ENCODE data around the gene CBFB.
"Not testable (repeated sequence)": the region's sequence is repeated elsewhere in the genome, so short reads cannot be mapped to it uniquely, and the experiment has no call there.

Gene CBFB

GRCh38 chr16:67028696-67029253 lies at the start of gene CBFB:
Gene CBFB (plus strand): TSS chr16:67029149. CDS start chr16:67029408, 259 bp downstream.
- peak; percentile 44 for DNase-seq

DNA sequence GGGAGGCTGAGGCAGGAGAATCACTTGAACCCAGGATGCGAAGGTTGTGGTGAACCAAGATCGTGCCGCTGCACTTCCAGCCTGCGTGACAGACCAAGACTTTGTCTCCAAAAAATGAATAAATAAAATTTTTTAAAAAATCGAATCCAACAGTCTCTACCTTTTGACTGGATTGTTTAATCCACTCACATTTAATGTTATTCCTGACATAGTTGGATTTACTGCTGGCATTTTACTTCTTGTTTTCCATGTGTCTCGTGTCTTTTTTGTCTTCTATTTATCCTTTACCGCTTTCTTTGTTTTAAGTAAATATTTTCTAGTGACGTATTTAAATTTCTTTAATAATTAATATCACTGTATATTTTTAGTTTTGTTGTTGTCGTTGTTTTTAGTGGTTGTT lies 45.9 kb upstream of the CBFB start:
- DNase-seq = no peak

DNA sequence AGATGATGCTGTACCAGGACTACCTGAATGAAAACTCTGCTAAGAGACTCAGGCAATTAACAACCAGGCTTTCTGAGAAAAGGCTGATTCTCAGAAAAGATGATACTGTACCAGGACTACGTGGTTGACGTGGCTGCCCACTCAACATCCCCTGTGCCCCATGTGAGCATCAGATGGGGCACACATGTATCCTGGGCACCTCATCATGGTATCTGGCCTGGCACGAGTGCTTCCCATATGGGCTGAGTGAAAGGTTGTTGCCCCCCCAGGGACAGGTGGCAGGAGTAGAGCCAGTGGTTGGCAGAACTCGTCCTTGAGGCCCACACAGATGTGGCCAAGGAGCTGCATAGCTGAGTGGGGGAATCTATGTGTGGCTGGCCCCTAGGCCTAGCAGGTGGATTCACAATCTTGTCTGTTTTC lies 44.0 kb upstream of the CBFB start:
- no peak for DNase-seq

DNA sequence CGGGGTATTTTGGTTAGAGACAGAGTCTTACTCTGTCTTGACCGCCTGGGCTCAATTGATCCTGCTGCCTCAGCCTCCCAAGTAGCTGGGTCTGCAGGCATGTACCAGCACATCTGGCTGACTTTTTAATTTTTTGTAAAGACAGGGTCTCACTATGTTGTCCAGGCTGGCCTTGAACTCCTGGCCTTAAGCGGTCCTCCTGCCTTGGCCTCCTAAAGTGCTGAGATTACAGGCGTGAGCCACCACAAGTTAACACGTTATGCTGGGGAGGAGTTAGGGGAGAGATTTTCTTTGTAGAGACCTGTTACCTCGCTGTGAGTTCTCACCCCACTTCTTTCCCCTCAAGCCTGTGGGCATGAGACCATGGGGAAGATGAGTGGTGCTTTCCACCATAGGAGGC lies 42.4 kb upstream of the CBFB start:
- no peak for DNase-seq

GRCh38 chr16:66988197-66988788 lies 40.7 kb upstream of the CBFB start, which contains the start of gene CES4A:
Gene CES4A (plus strand): TSS chr16:66988589. CDS start chr16:66988773, 184 bp downstream.
- no peak for DNase-seq

- DNase-seq = no peak
Observed at GRCh38 chr16:66991545-66992077, 37.3 kb upstream of the CBFB start.

DNA sequence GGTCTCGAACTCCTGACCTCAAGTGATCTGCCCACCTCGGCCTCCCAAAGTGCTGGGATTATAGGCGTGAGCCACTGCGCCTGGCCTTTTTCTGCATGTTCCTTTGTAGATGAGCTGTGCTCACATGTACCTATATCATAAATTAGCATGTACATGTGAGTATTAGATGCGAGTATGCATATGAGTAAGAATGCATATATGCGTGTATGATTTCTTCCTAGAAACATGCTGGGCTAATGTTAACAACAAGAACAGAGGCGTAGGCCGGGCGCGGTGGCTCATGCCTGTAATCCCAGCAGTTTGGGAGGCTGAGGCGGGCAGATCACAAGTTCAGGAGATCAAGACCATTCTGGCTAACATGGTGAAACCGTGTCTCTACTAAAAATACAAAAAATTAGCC lies 35.4 kb upstream of the CBFB start:
- not testable (repeated sequence) for DNase-seq

DNA sequence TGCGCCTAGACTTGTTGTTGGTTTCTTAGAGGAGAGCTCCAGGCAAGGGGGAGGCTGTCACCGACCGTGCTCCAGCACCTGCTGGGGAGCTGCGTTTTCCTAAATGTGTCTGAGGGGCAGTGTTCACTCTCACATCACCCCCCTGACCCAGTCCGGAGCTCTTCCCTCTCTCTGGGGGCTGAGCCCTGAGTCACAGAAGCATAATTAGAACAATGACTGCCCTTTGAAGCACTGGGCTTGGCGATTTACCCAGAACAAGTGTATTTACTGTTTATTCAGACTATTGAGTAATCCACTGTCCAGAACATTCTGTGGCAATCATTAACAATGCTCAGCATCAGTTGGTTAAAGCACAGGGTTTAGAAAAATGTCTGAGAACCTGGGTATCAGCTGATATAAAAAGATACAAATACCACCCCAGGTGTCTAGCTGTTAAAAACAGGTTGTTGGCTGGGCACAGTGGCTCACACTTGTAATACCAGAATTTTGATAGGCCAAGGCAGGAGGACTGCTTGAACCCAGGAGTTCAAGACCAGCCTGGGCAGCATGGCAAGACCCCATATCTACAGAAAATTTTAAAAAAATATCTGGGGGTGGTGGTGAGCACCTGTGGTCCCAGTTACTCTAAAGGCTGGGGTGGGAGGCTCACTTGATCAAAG lies 32.5 kb upstream of the CBFB start:
- DNase-seq = no peak

GRCh38 chr16:66996983-66997358 lies 32.0 kb upstream of the CBFB start:
- no peak for DNase-seq

DNA sequence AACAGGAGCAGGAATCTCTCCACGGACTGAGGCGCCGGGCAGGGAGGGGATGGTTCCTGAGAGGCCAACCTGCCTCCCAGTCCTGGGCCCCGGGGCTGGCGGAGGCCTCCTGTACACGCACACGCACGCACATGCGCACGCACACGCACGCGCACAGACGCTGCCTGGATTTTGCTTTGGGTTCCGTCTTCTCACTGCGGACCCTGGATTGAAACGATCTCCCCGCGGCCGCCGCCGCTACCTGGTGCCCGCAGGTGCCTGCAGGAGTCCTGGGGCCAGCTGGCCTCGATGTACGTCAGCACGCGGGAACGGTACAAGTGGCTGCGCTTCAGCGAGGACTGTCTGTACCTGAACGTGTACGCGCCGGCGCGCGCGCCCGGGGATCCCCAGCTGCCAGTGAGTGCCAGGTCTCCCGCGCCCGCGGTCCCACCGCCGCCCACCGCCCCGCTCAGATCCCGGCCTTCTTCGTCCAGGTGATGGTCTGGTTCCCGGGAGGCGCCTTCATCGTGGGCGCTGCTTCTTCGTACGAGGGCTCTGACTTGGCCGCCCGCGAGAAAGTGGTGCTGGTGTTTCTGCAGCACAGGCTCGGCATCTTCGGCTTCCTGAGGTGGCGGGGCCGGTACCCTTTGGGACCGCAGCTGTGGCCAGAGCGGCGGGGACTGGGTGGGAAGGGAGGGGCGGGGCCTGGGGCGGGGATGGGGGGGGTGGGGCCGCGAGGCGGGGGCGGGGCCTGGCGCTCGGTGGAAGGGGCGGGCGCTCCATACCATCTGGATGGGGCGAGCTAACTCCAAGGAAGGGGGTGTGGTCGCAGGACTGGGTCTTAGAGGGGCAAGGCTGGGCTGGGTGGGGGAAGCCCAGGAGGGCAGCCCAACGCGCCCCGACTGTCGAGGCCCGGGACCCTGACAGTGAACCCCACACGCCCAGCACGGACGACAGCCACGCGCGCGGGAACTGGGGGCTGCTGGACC lies 28.3 kb upstream of the CBFB start:
- no peak for DNase-seq

DNA sequence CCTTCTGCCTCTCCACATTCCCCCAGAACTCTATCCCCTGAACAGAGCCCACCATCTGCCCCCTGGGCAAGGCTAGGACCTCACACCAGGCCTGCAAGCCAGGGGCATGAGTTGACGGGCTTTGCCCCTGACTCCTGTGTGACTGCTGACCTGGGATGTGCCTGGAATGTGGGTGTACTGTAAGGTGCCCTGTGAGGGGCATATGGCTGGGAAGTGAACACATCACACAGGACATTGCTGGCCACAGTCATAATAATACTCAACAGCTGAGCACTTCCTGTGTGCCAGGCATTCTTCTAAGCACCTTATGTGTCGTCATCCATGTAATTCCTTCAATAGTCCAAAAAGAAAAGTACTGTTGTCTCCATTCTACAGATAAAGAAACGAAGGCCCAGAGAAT lies 27.2 kb upstream of the CBFB start:
- no peak for DNase-seq

- no peak for DNase-seq
Observed at GRCh38 chr16:67006930-67007658, 21.9 kb upstream of the CBFB start.

GRCh38 chr16:67009158-67009557 lies 19.8 kb upstream of the CBFB start:
- DNase-seq = no peak

- no peak for DNase-seq
Observed at GRCh38 chr16:67011274-67011673, 17.7 kb upstream of the CBFB start.

- DNase-seq = no peak
Observed at GRCh38 chr16:67013233-67013822, 15.6 kb upstream of the CBFB start.

GRCh38 chr16:67013823-67014633 lies 14.9 kb upstream of the CBFB start:
- no peak for DNase-seq

- DNase-seq = no peak
Observed at GRCh38 chr16:67014634-67015312, 14.2 kb upstream of the CBFB start.

- no peak for DNase-seq
Observed at GRCh38 chr16:67015313-67015731, 13.6 kb upstream of the CBFB start.

GRCh38 chr16:67016143-67016542 lies 12.8 kb upstream of the CBFB start:
- DNase-seq = no peak

DNA sequence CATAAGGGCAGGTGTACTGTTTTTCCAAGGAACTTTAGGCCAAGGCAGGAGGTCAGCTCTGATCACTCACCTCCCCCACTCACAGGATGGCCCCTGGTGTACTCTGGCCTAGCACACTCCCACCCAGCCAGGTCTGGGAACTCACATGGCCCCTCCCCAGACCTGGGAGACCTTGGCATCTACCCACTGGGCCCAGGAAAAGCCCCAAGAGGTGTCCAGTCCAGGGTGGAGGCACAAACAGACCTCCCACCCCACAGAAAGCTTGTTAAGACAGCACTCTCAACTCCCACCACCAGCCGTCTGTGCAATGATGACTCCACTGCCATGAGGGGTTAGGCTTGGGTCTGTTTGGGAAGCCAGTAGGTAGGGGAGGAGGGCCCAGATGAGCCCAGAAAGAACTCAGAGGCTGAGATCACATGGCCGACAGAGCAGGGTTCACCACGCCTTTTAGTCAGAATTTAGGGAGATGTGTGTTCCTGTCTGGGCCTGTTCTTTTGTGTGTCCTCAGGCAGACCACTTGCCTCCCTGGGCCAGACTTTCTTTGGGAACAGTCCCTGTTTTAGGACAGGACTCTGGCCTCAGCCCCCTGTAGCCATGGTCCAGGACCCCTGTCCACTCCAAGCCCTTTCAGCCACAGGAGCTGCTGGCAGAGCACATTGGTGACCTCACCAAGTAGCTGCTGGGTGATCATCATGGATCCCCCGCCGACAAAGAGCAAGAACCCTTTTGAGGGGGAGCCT lies 12.1 kb upstream of the CBFB start:
- DNase-seq = no peak
